Measurements from ENCODE around the gene LRBA.

The LRBA gene

GRCh38 chr4:150327262-150327780 lies 687.8 kb downstream of the LRBA start:
- DNase-seq (ENCODE audit: low read depth, low spot score) = no peak

- DNase-seq (ENCODE audit: low read depth, low spot score) = no peak
Measured at GRCh38 chr4:150325872-150326271, 689.2 kb downstream of the LRBA start.

GRCh38 chr4:150323406-150324325 lies 691.4 kb downstream of the LRBA start:
- DNase-seq (ENCODE audit: low read depth, low spot score) = no peak

GRCh38 chr4:150322646-150323045 lies 692.4 kb downstream of the LRBA start:
- no peak for DNase-seq (ENCODE audit: low read depth, low spot score)

- no peak for DNase-seq (ENCODE audit: low read depth, low spot score)
Measured at GRCh38 chr4:150321113-150321512, 694.0 kb downstream of the LRBA start.

- no peak for DNase-seq (ENCODE audit: low read depth, low spot score)
Measured at GRCh38 chr4:150318971-150319370, 696.1 kb downstream of the LRBA start.

GRCh38 chr4:150318527-150318926 lies 696.6 kb downstream of the LRBA start:
- DNase-seq (ENCODE audit: low read depth, low spot score) = no peak

- DNase-seq (ENCODE audit: low read depth, low spot score) = no peak
Measured at GRCh38 chr4:150316332-150317205, 698.5 kb downstream of the LRBA start.

- no peak for DNase-seq (ENCODE audit: low read depth, low spot score)
Measured at GRCh38 chr4:150315691-150316090, 699.4 kb downstream of the LRBA start.

- no peak for DNase-seq (ENCODE audit: low read depth, low spot score)
Measured at GRCh38 chr4:150315175-150315574, 699.9 kb downstream of the LRBA start.

GRCh38 chr4:150314031-150314430 lies 701.1 kb downstream of the LRBA start:
- no peak for DNase-seq (ENCODE audit: low read depth, low spot score)

GRCh38 chr4:150310159-150310895 lies 704.8 kb downstream of the LRBA start:
- no peak for DNase-seq (ENCODE audit: low read depth, low spot score)

GRCh38 chr4:150308824-150309472 lies 706.1 kb downstream of the LRBA start:
- DNase-seq (ENCODE audit: low read depth, low spot score) = no peak

- DNase-seq (ENCODE audit: low read depth, low spot score) = no peak
Measured at GRCh38 chr4:150306719-150307118, 708.4 kb downstream of the LRBA start.

GRCh38 chr4:150305995-150306394 lies 709.1 kb downstream of the LRBA start:
- no peak for DNase-seq (ENCODE audit: low read depth, low spot score)

- no peak for DNase-seq (ENCODE audit: low read depth, low spot score)
Measured at GRCh38 chr4:150302553-150302952, 712.5 kb downstream of the LRBA start.

- no peak for DNase-seq (ENCODE audit: low read depth, low spot score)
Measured at GRCh38 chr4:150299816-150300215, 715.3 kb downstream of the LRBA start.

- DNase-seq (ENCODE audit: low read depth, low spot score) = no peak
Measured at GRCh38 chr4:150297861-150298474, 717.1 kb downstream of the LRBA start.

GRCh38 chr4:150289881-150290280 lies 725.2 kb downstream of the LRBA start:
- no peak for DNase-seq (ENCODE audit: low read depth, low spot score)

- DNase-seq (ENCODE audit: low read depth, low spot score) = no peak
Measured at GRCh38 chr4:150289198-150289597, 725.9 kb downstream of the LRBA start.

GRCh38 chr4:150286656-150287055 lies 728.4 kb downstream of the LRBA start:
- no peak for DNase-seq (ENCODE audit: low read depth, low spot score)

All from activated naive CD8-positive, alpha-beta T cell treated with anti-CD3 and anti-CD28 coated beads, Interleukin-2, amount 50 U/mL, for 16 hours (primary cell).